ENCODE measurements around the gene RFESD.
"Not testable (repeated sequence)": the region's sequence is repeated elsewhere in the genome, so short reads cannot be mapped to it uniquely, and the experiment has no call there.

Gene RFESD

GRCh38 chr5:95667678-95668077 lies 21.1 kb downstream of the RFESD start:
- DNase-seq: no peak

GRCh38 chr5:95668216-95668615 lies 21.6 kb downstream of the RFESD start:
- no peak for DNase-seq

DNA sequence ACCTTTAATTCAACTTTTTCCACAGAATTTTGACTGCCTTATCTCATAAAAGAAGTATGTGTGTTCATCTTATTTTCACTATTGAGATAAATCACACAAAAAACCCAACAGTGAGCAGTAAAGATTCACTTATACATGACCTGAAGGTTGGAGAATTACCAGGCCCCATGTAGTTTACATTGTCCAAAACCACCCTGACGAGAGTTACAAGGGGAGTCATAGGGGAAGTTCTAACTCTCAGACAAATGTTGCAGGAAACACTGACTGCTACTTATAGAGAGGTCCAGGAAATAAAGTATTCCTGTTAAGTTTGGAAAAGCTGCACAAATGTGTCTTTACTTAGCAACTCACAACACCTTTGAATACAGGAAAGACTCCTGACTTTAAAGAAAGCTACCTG lies 22.2 kb downstream of the RFESD start:
- DNase-seq: no peak

DNA sequence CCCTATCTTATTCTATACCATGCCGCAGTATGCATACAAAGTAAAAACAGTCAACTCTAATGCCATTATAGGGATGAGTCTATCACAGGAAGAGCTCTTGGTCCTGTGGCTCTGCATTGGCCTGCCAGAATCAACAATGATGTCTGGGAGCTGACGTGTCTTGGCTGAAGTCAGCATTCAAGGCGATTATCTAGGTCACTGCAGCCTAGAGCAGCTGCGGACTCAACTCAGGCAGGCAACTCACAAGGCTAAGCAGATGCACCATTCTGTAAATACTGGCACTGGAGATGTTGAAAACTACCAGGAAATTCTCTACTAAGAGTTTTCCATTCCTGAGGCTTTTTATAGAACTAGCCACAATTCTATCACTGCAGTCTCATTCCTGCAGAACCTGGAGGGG lies 23.0 kb downstream of the RFESD start:
- DNase-seq: no peak

DNA sequence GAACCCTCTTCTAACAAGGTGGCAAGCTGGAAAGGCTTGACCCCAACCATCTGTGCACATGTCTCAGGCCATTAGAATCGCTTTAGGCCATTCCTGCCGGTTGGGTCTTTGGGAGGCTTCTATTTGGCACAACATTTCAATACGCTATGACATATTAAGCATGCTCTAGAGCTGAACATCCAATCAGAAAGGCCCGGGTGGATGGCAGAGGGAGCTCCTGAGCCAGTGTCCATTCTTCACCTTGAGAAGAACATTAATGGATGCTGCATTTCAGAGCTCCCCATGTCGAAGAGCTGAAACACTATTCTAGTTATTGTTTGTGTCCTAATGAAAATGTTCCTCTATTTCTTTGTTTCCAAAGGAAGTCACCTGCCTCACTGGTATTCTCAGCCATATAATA lies 23.4 kb downstream of the RFESD start:
- DNase-seq: no peak

- DNase-seq: no peak
These were observed 24.0 kb downstream of the RFESD start for GRCh38 chr5:95670568-95670967.

GRCh38 chr5:95671826-95672225 lies 25.2 kb downstream of the RFESD start:
- no peak for DNase-seq

DNA sequence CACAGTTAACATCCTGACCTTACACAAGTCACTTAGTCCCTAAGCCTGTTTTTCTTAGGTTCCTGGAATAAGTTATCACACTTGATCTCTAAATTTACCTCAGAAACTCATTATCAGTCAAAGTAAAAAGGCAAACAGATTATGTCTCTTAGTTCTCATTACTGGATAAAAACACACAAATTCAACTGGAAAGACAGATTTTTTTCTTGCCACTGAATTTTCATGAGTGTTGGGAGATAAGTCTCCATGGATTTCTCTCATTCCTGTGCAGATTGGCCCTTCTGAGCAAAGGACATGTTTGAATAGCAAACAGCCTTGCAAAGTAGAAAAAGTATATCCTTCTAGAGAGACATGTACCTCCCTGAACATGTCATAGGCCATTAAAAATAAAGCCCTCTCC lies 26.1 kb downstream of the RFESD start:
- DNase-seq: no peak

- no peak for DNase-seq
These were observed 26.5 kb downstream of the RFESD start for GRCh38 chr5:95673081-95673480.

- DNase-seq: no peak
These were observed 36.3 kb downstream of the RFESD start, which contains the start of gene SPATA9 for GRCh38 chr5:95682891-95683290. Gene SPATA9 (minus strand): TSS chr5:95682991. CDS start chr5:95682854, 137 bp downstream.

GRCh38 chr5:95684361-95684760 lies 37.8 kb downstream of the RFESD start:
- DNase-seq: no peak

DNA sequence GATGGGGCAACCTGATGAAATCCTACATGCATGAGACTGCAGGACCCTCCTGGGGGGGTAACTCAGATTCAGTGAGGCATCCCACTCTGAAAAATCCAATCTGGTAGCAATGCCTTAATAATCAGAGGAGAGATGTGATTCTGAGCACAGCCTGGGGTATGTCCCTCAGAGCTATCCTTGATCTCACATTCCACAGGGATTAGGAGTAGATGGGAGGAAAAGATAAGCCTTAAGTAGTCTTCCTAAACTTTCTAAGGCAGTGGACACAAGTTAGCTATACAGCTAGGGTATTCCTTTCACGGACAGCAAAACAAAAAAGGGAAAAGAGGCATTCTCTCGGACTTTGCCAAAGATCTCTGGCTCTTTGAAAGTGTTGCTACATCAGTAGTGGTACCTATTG lies 40.1 kb downstream of the RFESD start:
- DNase-seq: no peak

DNA sequence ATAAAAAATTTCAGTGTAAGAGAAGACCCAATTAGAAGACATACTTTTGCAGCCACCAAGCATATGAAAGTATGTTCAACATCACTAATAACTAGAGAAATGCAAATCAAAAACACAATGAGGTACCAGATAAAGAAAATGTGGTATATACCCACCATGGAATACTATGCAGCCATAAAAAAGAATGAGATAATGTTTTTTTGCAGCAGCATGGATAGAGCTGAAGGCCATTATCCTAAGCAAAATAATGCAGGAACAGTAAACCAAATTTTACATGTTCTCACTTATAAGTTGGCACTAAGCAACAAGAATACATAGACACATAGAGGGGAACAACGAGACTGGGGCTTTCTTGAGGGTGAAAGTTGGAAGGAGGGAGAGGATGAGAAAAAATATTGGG lies 43.1 kb downstream of the RFESD start:
- no peak for DNase-seq

GRCh38 chr5:95690333-95690732 lies 43.8 kb downstream of the RFESD start:
- DNase-seq: no peak

- DNase-seq: no peak
These were observed 51.5 kb downstream of the RFESD start for GRCh38 chr5:95697781-95698681.

DNA sequence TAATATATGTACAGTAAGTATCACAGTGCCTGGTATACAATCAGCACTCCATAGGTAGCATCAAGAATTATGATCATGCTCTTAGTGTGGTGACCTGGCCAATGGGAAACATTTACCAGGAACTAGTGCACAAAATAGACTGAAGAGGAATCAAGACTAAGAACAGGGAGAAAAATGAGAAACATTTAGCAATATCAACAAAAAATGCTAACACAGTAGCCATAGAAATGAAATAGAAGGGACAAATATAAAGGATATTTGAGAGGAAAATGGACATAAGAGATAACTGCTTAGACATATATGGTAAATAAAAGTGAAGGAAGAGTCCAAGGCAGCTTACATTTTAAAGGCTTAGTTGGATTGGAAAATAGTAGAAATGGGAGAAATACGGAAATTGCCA lies 52.8 kb downstream of the RFESD start:
- DNase-seq: no peak

DNA sequence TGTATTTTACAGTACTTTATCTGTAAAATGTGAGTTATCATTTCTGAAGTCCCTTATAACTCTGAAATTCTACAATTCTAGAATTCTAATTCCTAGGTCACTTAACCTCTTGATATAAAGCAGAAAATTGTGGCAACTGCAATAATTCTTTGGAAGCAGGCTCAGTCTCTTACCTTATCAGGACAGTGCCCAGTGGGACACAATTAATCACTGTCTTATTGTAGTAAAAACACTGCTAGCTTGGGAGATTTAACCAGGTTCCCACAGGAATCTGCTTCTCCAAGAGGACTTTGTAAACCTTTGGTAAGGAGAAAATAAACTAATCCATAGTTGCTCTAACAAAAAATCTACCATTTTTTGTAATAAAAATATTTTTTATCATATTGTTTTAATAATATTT lies 54.5 kb downstream of the RFESD start:
- no peak for DNase-seq

GRCh38 chr5:95704150-95704549 lies 57.6 kb downstream of the RFESD start:
- DNase-seq: no peak

DNA sequence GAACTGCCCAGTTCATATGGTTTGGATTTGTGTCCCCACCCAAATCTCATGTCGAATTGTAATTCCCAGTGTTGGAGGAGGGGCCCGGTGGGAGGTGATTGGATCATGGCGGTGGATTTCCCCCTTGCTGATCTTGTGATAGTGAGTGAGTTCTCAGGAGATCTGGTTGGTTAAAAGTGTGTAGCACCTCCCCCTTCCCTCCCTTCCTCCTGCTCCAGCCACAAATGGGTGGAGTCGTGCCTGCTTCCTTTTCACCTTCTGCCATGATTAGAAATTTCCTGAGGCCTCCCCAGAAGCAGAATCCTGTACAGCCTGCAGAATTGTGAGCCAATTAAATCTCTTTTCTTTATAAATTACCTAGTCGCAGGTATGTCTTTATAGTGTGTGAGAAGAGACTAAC lies 59.6 kb downstream of the RFESD start:
- not testable (repeated sequence) for DNase-seq

DNA sequence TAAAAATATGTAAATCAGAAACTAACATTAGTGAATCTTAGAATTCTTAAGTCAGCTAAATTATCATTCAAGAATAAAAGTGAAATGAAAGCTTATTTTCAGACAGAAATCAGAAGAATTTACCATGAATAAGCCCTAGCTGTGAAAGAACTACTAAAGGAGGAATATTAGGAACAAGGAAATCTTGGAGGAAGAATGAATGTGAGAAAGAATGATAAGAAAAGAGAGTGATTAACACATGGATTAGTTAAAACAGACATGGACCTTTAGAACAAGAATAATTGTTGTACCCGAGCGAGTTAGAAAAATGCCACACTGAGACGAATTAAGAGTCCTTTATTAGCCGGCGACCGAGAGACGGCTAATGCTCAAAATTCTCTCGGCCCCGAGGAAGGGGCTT lies 60.5 kb downstream of the RFESD start:
- DNase-seq: no peak
